T-helper 2 cell treated with Interferon-gamma antibody and Interleukin-4, amounts not matched to agents 5 μg/mL and 100 μg/mL, for 36 hours (primary cell): ENCODE results near the gene TMEM186.
"Not testable (repeated sequence)": the region's sequence is repeated elsewhere in the genome, so short reads cannot be mapped to it uniquely, and the experiment has no call there.

Experiments used
- DNase-seq: peaks from one replicate; pipeline ENCODE4 v3.0.0; 2021; ENCODE audit warnings: low spot score
- H3K27ac Mint-ChIP-seq: one replicate; pipeline ENCODE4 v1.8.0; 2021; ENCODE audit warnings: mild to moderate bottlenecking, mixed read lengths
- H3K27me3 Mint-ChIP-seq: one replicate; pipeline ENCODE4 v1.8.0; 2021; ENCODE audit warnings: low read depth, mixed read lengths
- H3K36me3 Mint-ChIP-seq: one replicate; pipeline ENCODE4 v1.8.0; 2021; ENCODE audit warnings: low read depth, mixed read lengths
- H3K4me1 Mint-ChIP-seq: one replicate; pipeline ENCODE4 v1.8.0; 2021; ENCODE audit warnings: low read depth, mixed read lengths
- H3K4me3 Mint-ChIP-seq: one replicate; pipeline ENCODE4 v1.8.0; 2022; ENCODE audit warnings: mild to moderate bottlenecking, moderate library complexity, mixed read lengths
- H3K9me3 Mint-ChIP-seq: one replicate; pipeline ENCODE4 v1.8.0; 2021; ENCODE audit warnings: mixed read lengths

TMEM186 gene, protein sequence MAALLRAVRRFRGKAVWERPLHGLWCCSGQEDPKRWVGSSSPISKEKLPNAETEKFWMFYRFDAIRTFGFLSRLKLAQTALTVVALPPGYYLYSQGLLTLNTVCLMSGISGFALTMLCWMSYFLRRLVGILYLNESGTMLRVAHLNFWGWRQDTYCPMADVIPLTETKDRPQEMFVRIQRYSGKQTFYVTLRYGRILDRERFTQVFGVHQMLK

DNA sequence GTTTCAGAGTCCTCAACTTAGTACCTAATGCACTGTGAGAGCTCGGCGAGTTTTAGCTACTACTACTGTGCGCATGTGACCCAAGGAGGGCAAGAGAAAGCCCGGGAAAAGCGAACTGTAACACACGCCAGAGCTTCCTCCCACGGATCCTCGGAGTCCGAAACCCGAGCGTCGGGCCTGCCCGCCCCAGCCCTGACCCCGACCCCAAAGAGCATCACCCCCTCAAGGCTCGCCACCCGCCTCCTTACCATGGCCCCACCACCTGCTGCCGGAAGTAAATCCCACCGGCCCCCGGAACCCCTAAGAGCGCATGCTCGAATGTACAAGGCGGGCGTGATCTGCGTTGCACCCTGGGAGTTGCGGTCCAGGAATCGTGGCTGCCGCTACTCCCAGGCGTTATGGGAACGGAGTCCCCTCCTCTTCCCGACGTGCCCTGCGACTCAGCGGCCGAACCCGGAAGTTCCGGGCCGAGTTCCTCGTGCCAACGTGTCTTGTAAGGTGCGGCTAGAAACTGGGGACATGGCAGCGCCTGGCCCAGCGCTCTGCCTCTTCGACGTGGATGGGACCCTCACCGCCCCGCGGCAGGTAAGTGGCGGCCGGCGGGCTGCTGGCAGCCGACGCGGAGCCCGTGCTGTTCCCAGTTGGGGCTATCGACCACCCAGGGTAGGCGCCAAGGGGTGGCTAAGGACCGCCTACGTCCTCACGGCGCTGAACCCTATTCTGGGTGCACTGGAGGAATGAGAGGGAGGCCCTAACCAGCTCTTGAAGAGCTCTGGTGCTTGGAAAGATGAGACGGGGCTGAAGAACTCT, at the start of gene TMEM186, which contains the start of gene PMM2:
Gene TMEM186, minus strand, starts transcription at position 276 of the 810 bp plus-strand sequence. Its CDS starts 25 bp downstream, at position 251.
Gene PMM2, plus strand, starts transcription at position 476 of the 810 bp plus-strand sequence. Its CDS starts 44 bp downstream, at position 520.
- Mint-ChIP-seq H3K9me3 (no peaks in the 10 kb centered on the region), H3K27me3 (no peaks in the 10 kb centered on the region), H3K27ac (peak within 1 kb of the TSS; percentile 91), H3K4me3 (peak within 1 kb of the TSS; percentile 96), H3K36me3 (peaks cover 25% of the 10 kb centered on the region), H3K4me1 (peaks cover 27% of the 10 kb centered on the region)
- DNase-seq = peak; percentile 95

DNA sequence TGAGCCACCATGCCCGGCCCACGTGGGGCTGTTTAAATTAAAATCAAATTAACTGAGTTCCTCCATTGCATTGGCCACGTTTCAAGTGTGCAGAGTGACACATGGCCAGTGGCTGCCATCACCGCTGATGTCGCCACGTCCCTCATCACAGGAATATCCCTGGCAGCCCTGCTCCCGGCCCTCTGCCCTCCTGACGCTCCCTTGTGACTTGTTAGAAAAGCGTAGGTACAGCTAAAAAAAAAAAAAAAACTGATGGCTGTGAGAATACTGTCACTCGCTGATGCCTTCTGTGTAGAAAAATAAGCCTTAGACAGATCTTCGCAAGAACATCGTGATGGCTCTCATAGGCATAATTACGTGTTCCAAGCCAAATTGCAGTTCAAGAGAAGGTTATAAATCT, 49.7 kb upstream of the TMEM186 start:
- Mint-ChIP-seq H3K27me3 (no peaks in the 10 kb centered on the region), H3K4me1 (peaks cover 16% of the 10 kb centered on the region), H3K36me3 (peaks cover 30% of the 10 kb centered on the region), H3K4me3 (no peak overlapping the region), H3K9me3 (no peaks in the 10 kb centered on the region), H3K27ac (no peak overlapping the region)
- DNase-seq = no peak

DNA sequence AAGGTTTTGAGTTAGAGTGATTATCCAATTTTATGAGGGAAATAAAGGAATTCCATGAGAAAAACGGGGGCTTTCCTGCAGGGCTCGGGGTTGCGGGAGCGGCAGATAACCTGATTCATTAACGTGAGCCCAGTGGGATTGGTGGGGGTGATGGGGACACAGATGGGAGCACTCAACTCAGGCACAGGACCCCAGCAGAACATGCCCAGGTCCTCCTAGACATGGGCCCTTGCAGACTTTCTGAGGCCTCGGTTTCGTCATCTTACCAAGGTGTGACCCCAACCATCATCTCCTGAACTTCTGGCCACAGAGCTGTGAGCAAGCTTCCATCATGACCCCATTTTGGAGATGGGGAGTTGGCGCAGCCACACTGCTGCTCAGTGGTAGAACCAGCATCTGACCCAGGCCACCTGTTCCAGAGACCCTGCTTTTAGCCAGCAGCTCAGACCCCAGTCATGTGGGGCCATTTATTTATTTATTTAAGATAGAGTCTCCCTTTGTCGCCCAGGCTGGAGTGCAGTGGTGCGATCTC, 49.0 kb upstream of the TMEM186 start:
- peaks cover 13% of the 10 kb centered on the region for H3K4me1 Mint-ChIP-seq
- H3K4me3 Mint-ChIP-seq = no peak overlapping the region
- H3K27ac Mint-ChIP-seq = peak overlapping the region; percentile 5

DNA sequence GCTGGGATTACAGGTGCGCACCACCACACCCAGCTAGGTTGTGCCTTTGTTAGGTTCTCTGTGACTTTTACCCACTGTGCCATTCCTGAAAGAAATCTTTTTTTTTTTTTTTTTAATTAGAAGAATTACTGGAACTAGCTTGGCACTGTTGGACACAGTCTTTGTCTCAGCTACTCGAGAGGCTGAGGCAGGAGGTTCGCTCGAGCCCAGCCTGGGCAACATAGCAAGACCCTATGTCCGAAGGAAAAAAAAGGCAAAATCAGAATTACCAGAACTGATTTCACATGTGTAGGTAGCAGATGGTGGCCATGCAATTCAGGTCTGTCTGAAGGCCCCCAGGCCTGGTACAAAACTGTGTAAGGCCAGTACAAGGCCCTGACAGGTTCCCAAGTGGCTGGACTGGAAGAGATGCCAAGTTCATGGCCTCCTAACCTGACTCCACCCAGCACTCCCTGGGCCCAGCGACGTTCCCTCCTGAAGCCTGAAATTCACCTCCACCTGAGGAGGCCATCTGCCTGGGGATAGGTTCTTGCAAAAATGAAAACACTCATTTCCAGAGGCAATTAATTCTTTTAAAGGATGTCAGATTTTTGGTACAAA, 48.4 kb upstream of the TMEM186 start:
- peaks cover 10% of the 10 kb centered on the region for H3K4me1 Mint-ChIP-seq
- no peak overlapping the region for H3K4me3 Mint-ChIP-seq
- no peak overlapping the region for H3K27ac Mint-ChIP-seq
- no peaks in the 10 kb centered on the region for H3K9me3 Mint-ChIP-seq
- H3K36me3 Mint-ChIP-seq = peaks cover 22% of the 10 kb centered on the region
- DNase-seq = no peak
- no peaks in the 10 kb centered on the region for H3K27me3 Mint-ChIP-seq

More for the DNA sequence above, 49.0 kb upstream of the TMEM186 start:
- Mint-ChIP-seq H3K27me3 (no peaks in the 10 kb centered on the region), H3K9me3 (no peaks in the 10 kb centered on the region), H3K36me3 (peaks cover 26% of the 10 kb centered on the region)
- DNase-seq = no peak

DNA sequence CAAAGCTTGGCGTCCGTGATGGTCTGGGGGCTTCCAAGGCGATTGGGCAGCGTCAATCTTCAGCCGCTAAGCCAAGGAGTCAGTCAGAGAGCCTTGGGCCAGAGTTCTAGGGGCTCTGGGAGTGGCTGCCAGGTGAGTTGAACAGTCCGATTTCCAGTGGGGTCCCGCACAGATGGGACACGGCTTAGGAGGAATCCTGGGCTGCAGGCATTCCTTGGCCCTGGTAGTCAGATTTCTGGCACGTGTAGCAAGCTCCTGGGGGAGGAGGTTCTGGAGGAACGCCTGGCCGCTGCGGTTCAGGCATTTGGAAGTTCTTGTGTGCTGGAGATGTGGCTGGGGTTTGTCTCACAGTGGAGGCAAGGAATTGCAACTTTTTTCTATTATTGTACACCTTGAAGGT, 45.9 kb upstream of the TMEM186 start:
- not testable (repeated sequence) for H3K36me3 Mint-ChIP-seq, DNase-seq, H3K27ac Mint-ChIP-seq, H3K9me3 Mint-ChIP-seq, H3K4me1 Mint-ChIP-seq, H3K4me3 Mint-ChIP-seq, H3K27me3 Mint-ChIP-seq

DNA sequence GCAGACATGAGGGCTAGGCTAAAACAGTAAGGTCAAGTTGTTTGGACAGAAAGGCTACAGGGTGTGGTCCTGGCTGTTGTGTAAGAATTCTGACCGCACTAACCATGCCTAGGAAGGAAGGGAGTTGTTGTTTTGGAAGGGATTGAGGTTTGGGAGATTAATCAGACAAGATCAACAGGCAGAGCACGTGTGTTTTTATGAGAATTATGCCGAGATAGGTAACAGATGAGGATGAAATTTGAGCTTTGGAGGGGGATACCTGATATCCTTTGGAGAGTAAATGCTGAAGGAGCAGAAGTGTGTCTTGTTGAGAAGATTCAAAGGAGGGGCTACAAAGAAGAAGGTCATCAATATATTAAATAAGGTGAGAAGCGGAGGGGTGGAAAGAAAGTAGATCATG, 44.6 kb upstream of the TMEM186 start:
- H3K4me3 Mint-ChIP-seq = not testable (repeated sequence)

DNA sequence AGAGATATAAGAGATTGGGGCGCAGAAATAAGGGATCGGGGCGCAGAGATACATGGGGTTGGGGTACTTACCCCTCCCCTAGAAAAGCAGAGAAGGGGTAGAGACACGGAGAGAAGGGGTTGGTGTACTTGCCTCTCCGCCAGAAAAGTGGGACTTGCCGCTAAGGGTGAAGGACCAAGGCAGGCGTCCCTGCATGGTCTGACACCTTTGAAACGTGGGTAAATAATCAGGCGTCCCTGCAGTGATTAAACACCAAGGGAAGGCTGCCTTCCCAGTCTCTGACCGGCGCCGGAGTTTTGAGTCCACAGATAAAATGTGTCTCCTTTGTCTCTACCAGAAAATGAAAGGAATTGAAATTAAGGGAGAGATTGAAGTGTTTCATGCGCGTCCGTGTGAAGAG, 40.2 kb upstream of the TMEM186 start:
- not testable (repeated sequence) for H3K36me3 Mint-ChIP-seq, H3K27me3 Mint-ChIP-seq, H3K4me3 Mint-ChIP-seq, H3K4me1 Mint-ChIP-seq, H3K27ac Mint-ChIP-seq, H3K9me3 Mint-ChIP-seq, DNase-seq

More for the DNA sequence above, 44.6 kb upstream of the TMEM186 start:
- not testable (repeated sequence) for H3K27ac Mint-ChIP-seq, H3K36me3 Mint-ChIP-seq, H3K9me3 Mint-ChIP-seq, H3K27me3 Mint-ChIP-seq, H3K4me1 Mint-ChIP-seq, DNase-seq

DNA sequence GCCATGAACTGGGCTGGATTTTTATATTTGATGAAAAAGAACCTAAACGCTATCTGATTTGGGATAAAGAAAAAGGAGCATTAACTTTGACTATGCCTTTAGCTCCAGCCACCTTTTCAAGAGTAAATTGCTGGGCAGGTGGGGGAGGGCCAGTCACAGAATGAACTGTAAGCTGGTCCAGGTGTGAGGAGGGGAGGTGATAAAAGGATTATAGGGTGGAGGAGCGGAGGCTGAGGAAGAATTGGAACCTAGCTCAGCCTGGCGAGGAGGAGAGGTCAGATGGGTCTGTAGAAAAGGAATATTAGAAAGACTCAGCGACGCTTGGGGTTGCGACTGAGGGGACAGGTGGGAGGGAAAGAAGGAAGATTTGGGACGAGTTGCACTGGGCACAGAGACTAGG, 39.4 kb upstream of the TMEM186 start:
- H3K27me3 Mint-ChIP-seq, H3K36me3 Mint-ChIP-seq: not testable (repeated sequence)

DNA sequence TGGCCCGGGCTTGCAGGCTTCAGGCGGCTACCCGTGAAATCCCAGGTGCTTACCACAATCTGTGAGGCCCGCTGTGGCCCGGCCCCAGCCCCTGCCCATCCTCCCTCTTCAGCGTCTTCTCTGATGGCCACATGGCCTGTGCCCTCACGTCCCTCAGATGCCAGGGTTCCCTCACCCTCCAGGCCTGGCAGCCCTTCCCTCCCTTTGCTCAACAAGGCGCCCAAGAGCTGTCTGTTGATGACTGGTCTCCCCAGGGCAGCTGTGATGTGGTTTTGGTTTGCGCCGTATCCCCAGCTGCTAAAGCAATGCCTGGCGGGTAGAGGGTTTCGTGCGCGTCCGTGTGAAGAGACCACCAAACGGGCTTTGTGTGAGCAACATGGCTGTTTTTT, 35.3 kb upstream of the TMEM186 start:
- no peak overlapping the region for H3K4me3 Mint-ChIP-seq
- H3K36me3 Mint-ChIP-seq = peaks cover 30% of the 10 kb centered on the region
- H3K4me1 Mint-ChIP-seq = peaks cover 3% of the 10 kb centered on the region
- H3K27me3 Mint-ChIP-seq = no peaks in the 10 kb centered on the region
- no peaks in the 10 kb centered on the region for H3K9me3 Mint-ChIP-seq
- DNase-seq = no peak
- no peak overlapping the region for H3K27ac Mint-ChIP-seq

More for the DNA sequence above, 39.4 kb upstream of the TMEM186 start:
- not testable (repeated sequence) for H3K9me3 Mint-ChIP-seq, H3K4me1 Mint-ChIP-seq, DNase-seq, H3K4me3 Mint-ChIP-seq, H3K27ac Mint-ChIP-seq

DNA sequence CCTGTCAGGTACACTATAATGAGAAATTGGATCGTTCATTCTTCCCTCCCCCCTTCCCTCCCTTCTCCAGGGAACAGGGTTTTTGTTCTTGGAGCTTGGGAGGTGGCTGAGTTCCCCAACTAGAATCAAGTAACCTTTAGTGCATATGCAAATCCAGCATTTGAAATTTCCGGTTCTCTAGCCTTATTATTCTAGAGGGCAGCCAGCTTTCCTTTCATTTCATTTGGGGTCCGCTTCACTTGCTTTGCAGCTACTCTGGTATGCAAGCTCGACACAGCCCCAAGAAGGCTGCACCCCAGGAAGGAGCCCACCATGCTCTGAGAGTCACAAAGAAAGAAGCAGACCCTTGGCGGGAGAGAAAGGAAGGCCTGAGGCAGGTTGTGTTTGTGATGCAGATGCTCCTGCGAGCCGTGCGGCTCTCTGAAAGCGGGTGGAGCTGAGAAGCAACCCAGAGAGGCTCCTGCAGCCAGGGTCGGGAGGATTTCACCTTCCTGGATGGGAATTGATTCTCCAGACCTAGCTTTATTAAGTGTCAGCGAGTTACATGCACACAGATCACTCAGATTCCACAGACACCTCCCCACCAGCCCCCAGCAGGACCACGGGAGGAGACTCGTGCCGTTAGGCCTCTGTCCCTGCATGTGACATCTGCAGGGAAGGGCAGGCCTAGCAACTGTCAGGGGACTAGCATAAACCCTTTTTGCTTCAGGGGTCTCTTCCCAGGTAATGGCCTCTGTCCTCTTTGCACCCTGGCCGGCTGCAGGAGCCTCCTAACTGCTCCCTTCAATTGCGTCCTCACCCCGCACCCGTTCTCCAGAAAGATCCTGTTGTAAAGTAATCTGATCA, 34.7 kb upstream of the TMEM186 start:
- no peak for DNase-seq
- H3K9me3 Mint-ChIP-seq = no peaks in the 10 kb centered on the region
- H3K4me3 Mint-ChIP-seq = no peak overlapping the region
- H3K27ac Mint-ChIP-seq = no peak overlapping the region
- no peaks in the 10 kb centered on the region for H3K27me3 Mint-ChIP-seq
- peaks cover 3% of the 10 kb centered on the region for H3K4me1 Mint-ChIP-seq
- peaks cover 31% of the 10 kb centered on the region for H3K36me3 Mint-ChIP-seq

DNA sequence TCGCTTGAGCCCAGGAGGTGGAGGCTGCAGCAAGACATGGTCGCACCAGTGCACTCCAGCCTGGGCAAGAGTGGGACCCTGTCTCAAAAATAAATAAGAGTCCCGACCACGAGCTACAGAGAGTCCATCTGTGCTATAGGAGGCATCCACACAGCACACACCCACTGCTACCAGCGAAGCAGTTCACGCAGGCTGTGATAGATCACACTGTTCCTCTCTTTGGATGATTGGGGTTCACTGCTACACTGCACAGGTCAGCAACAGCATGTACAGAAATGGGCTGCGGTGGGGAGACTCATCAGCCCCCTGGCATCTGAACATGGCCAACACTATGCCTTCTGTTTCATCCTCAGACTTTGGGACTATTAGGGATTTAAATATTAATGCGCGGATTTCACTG, 34.0 kb upstream of the TMEM186 start:
- H3K36me3 Mint-ChIP-seq = peaks cover 33% of the 10 kb centered on the region
- no peak for DNase-seq
- no peaks in the 10 kb centered on the region for H3K9me3 Mint-ChIP-seq
- H3K27ac Mint-ChIP-seq = no peak overlapping the region
- H3K27me3 Mint-ChIP-seq = no peaks in the 10 kb centered on the region
- H3K4me1 Mint-ChIP-seq = peaks cover 3% of the 10 kb centered on the region
- H3K4me3 Mint-ChIP-seq = no peak overlapping the region

DNA sequence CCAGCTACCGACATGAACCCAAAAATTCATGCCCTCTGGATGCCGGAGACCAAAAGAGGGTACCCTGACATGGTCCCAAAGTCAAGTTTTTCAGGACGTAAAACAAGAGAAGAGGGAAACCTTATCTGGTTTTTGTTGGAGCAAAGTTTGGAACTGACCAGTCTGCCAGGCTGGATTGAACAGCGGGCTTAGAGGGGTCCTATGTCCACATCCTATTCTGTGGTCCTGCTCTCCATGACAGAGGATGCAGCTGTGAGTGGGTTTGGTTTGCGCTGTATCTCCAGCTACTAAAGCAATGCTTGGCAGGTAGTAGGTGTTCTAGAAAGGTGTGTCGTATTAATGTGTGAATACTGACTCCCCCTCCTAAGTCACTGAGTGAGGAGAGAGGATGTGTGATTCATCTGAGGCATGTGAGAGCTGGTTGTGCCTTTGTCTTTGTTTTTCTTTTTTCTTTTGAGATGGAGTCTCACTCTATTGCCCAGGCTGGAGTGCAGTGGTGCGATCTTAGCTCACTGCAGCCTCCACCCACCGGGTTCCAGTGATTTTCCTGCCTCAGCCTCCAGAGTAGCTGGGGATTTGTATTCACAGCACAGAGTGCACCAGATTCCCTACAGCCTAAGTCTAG, 31.2 kb upstream of the TMEM186 start:
- Mint-ChIP-seq H3K27ac (no peak overlapping the region), H3K27me3 (no peaks in the 10 kb centered on the region), H3K36me3 (peaks cover 44% of the 10 kb centered on the region), H3K4me1 (no peaks in the 10 kb centered on the region), H3K4me3 (no peak overlapping the region), H3K9me3 (no peaks in the 10 kb centered on the region)
- DNase-seq = no peak

DNA sequence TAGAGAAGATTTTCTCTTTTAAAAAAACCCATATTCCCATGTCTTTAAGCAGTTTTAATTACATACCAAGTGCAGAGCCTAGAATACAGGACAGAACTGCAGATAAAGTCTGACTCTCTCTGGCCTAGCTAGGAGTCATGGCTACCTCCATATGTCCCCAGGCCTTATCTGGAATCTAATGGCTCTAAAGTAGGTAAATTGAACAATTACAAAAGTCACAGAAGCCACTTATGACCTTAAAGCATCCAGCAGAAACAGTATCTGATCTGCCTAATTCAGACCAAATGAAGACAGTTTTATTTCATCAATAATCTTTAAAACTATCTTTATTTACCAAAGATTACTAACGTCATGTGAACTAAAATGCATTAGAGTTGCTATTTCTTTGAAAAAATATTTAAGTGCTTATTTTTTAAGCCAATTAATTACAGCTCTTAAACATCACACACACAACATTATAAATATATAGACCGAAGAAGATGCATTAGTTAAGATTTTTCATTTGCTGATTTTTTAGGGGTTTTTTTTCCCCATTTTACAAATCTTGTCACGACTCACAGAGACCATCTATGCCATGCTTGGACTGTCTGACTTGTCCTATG, 28.9 kb upstream of the TMEM186 start:
- H3K27ac Mint-ChIP-seq = no peak overlapping the region
- no peaks in the 10 kb centered on the region for H3K27me3 Mint-ChIP-seq
- no peak for DNase-seq
- H3K4me3 Mint-ChIP-seq = no peak overlapping the region
- peaks cover 55% of the 10 kb centered on the region for H3K36me3 Mint-ChIP-seq
- H3K9me3 Mint-ChIP-seq = no peaks in the 10 kb centered on the region
- H3K4me1 Mint-ChIP-seq = peaks cover 10% of the 10 kb centered on the region
